ENCODE measurements around the gene PRICKLE1.
A peak's percentile ranks its signal among the peaks of the same experiment; 100 is the strongest.

PRICKLE1 gene

GRCh38 chr12:42570076-42570475 lies 19.5 kb downstream of the PRICKLE1 start:
- TF ChIP-seq CTCF (conservative IDR thresholded peaks at IDR 0.05) = no peak
- no peak overlapping the region for H3K27ac ChIP-seq

- peak; percentile 89 for TF ChIP-seq CTCF (conservative IDR thresholded peaks at IDR 0.05)
- H3K27ac ChIP-seq = no peak overlapping the region
Observed at GRCh38 chr12:42568952-42569915, 20.3 kb downstream of the PRICKLE1 start.

GRCh38 chr12:42565633-42566032 lies 23.9 kb downstream of the PRICKLE1 start:
- no peak overlapping the region for H3K27ac ChIP-seq
- TF ChIP-seq CTCF (conservative IDR thresholded peaks at IDR 0.05) = no peak

GRCh38 chr12:42564996-42565395 lies 24.6 kb downstream of the PRICKLE1 start:
- H3K27ac ChIP-seq = no peak overlapping the region
- TF ChIP-seq CTCF (conservative IDR thresholded peaks at IDR 0.05) = no peak

GRCh38 chr12:42564556-42564955 lies 25.0 kb downstream of the PRICKLE1 start:
- H3K27ac ChIP-seq = no peak overlapping the region

GRCh38 chr12:42560977-42561376 lies 28.6 kb downstream of the PRICKLE1 start:
- no peak for TF ChIP-seq CTCF (conservative IDR thresholded peaks at IDR 0.05)
- no peak overlapping the region for H3K27ac ChIP-seq

More at GRCh38 chr12:42564556-42564955, 25.0 kb downstream of the PRICKLE1 start:
- TF ChIP-seq CTCF (conservative IDR thresholded peaks at IDR 0.05) = no peak

- H3K27ac ChIP-seq = no peak overlapping the region
- no peak for TF ChIP-seq CTCF (conservative IDR thresholded peaks at IDR 0.05)
Observed at GRCh38 chr12:42557586-42558172, 31.9 kb downstream of the PRICKLE1 start.

Measured in VCaP (cell line).